ENCODE data around the gene TSPOAP1.

DNA sequence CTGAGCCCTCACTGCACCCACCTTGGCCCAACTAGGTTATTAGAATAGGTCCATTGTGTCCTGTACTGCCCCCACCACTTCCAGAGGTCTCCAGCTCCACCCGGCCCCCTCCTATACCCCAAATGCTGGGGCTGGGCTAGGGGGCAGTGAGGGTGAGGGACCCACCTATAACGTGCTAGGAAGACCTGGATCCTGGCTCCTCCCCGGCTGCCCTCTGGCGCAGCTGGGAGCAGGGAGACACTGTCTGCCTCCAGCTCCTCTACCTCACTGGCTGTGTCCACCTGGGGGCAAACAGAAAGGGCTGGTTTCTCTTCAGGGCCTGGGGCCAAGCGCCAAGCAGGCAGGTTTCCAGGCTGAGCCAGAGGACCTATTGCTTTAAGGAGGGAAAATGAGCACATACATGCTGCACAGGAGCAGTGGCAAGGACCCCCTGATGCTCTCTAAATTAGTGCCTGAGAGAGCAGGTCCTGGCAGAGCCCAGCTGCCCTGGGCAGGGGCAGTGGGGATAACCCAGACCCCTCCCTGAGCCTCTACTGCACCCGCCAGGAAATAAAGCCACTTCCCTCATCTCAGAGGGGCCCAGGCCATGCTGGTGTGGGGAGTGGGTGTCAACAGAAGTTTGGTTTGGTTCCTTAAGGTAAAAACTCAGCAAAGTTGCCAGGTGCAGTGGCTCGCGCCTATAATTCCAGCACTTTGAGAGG, 12.2 kb downstream of the TSPOAP1 start:
- no peak for TF ChIP-seq CTCF (IDR thresholded peaks at IDR 0.05; ENCODE audit: low read depth, low read length, poor library complexity, severe bottlenecking)
- TF ChIP-seq EZH2phosphoT487 (IDR thresholded peaks at IDR 0.05; ENCODE audit: borderline replicate concordance, low read length), result no peak
